Gastrocnemius medialis (tissue), 4 donors: Measurements from ENCODE around the gene USP24. TPM values are rescaled to one million over a fixed set of nuclear protein-coding genes. Genes with fewer than 3 reads are reported as not detected.

Experiments
- ATAC-seq, 2 donors: fragments of 150-250 bp; one replicate each; pipeline ENCODE4 v1.9.1; 2016
- DNase-seq, 2 donors: peaks; one replicate each; pipeline ENCODE4 v3.0.0-alpha.2; 2019
- H3K27ac ChIP-seq, 4 donors: fragments of 200-600 bp; sonication (generic); 1 replicate in 1 of 4; 2 replicates in 3 of 4; pipeline ENCODE4 v1.5.1; 2016 to 2018; ENCODE audit warnings: mild to moderate bottlenecking in 2 of 4, moderate library complexity in 1 of 4
- H3K27me3 ChIP-seq, 3 donors: fragments of 200-600 bp; sonication (generic) in 2 of 3; 1 replicate in 1 of 3; 2 replicates in 2 of 3; pipeline versions ENCODE4 v1.5.1 to v1.6.0; 2016 to 2019; ENCODE audit warnings: mild to moderate bottlenecking in 1 of 3, moderate library complexity in 1 of 3
- H3K36me3 ChIP-seq, 2 donors: fragments of 200-600 bp; sonication (generic) in 1 of 2; one replicate each; pipeline ENCODE4 v1.5.1; 2017 to 2018
- H3K4me1 ChIP-seq, 2 donors: fragments of 200-600 bp; sonication (generic) in 1 of 2; one replicate each; pipeline ENCODE4 v1.5.1; 2016 to 2017; ENCODE audit warnings: mild to moderate bottlenecking in 2 of 2
- H3K4me3 ChIP-seq, 4 donors: fragments of 200-600 bp; sonication (generic) in 3 of 4; 1 replicate in 1 of 4; 2 replicates in 3 of 4; pipeline ENCODE4 v1.5.1; 2016 to 2019; ENCODE audit warnings: mild to moderate bottlenecking in 2 of 4
- H3K9me3 ChIP-seq, 3 donors: fragments of 200-600 bp; sonication (generic) in 2 of 3; 1 replicate in 1 of 3; 2 replicates in 2 of 3; pipeline ENCODE4 v1.5.1; 2016 to 2019
- POLR2A ChIP-seq, 2 donors: fragments of 450-650 bp; IDR thresholded peaks; one replicate each; pipeline ENCODE4 v1.6.1; 2017; ENCODE audit warnings: antibody characterized with exemption in 2 of 2, mild to moderate bottlenecking in 2 of 2, moderate library complexity in 2 of 2
- in situ Hi-C, 4 donors: fragments of 200-750 bp; cut with MboI; loops; one replicate each; pipeline versions ENCODE4 v1.15.0 to v1.8.0; 2017; ENCODE audit warnings: low sequenced_read_pairs in 4 of 4
- intact Hi-C: fragments of 100-400 bp; cut with DNase I; formaldehyde crosslinking; loops from one replicate; pipeline ENCODE4 v1.15.1; 2023; ENCODE audit warnings: low total_unique reads
- total RNA-seq, 4 donors: library from RNA; depleted of rRNA; stranded (reverse); fragments of >200 nt; gene quantifications; one replicate each; pipeline versions ENCODE4 v1.1.0 to v1.2.3, GENCODE V29; 2016
- TF ChIP-seq, protein P1 (sequence below), 5 experiments: fragments of 450-650 bp in 3 of 5; fragments of 200-600 bp in 2 of 5; sonication (generic) in 2 of 5; IDR thresholded peaks in 4 of 5; conservative IDR thresholded peaks in 1 of 5; 1 replicate in 4 of 5; 2 replicates in 1 of 5; pipeline ENCODE4 v1.5.1; 2016 to 2019; ENCODE audit warnings: antibody characterized with exemption in 5 of 5, mild to moderate bottlenecking in 3 of 5, moderate library complexity in 3 of 5

Gene USP24
- total RNA-seq, 4 donors from 2014 or later, result 77.3 to 102 (median 90.8) TPM

DNA sequence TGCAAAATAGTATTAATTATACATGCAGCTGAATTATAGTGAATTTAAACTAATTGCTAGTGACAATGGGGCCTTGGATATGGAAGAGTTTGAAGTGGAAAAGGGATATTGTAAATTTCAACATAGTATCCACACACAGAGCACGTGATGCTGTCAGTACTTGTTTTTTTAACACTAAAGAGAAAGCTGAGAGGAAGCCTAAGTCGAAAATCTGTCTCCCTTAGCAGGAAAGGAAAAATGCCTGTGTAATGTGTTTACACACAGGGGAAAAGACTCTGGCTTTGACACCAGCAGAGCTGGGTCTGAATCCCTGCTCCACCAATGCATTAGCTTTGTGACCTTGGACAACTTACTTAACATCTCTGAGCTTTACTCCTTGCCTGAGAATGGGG is 133.3 kb downstream of the USP24 start:
- ATAC-seq (no peak), DNase-seq (no peak)
- TF ChIP-seq, protein P1, sequence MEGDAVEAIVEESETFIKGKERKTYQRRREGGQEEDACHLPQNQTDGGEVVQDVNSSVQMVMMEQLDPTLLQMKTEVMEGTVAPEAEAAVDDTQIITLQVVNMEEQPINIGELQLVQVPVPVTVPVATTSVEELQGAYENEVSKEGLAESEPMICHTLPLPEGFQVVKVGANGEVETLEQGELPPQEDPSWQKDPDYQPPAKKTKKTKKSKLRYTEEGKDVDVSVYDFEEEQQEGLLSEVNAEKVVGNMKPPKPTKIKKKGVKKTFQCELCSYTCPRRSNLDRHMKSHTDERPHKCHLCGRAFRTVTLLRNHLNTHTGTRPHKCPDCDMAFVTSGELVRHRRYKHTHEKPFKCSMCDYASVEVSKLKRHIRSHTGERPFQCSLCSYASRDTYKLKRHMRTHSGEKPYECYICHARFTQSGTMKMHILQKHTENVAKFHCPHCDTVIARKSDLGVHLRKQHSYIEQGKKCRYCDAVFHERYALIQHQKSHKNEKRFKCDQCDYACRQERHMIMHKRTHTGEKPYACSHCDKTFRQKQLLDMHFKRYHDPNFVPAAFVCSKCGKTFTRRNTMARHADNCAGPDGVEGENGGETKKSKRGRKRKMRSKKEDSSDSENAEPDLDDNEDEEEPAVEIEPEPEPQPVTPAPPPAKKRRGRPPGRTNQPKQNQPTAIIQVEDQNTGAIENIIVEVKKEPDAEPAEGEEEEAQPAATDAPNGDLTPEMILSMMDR (IDR thresholded peaks at IDR 0.05 in 4 of 5, conservative IDR thresholded peaks at IDR 0.05 in 1 of 5), result no peak
- TF ChIP-seq POLR2A (IDR thresholded peaks at IDR 0.05), result no peak
- no peaks in the 10 kb centered on the region for H3K9me3 ChIP-seq
- no peak overlapping the region for H3K4me3 ChIP-seq
- H3K36me3 ChIP-seq, result peaks cover 5 to 100% of the 10 kb centered on the region in 2 donors
- intact Hi-C loops, result no loop called here
- in situ Hi-C loops, result no loop called here
- H3K27ac ChIP-seq, result no peak overlapping the region
- no peaks in the 10 kb centered on the region for H3K27me3 ChIP-seq
- H3K4me1 ChIP-seq, result no peaks in the 10 kb centered on the region

DNA sequence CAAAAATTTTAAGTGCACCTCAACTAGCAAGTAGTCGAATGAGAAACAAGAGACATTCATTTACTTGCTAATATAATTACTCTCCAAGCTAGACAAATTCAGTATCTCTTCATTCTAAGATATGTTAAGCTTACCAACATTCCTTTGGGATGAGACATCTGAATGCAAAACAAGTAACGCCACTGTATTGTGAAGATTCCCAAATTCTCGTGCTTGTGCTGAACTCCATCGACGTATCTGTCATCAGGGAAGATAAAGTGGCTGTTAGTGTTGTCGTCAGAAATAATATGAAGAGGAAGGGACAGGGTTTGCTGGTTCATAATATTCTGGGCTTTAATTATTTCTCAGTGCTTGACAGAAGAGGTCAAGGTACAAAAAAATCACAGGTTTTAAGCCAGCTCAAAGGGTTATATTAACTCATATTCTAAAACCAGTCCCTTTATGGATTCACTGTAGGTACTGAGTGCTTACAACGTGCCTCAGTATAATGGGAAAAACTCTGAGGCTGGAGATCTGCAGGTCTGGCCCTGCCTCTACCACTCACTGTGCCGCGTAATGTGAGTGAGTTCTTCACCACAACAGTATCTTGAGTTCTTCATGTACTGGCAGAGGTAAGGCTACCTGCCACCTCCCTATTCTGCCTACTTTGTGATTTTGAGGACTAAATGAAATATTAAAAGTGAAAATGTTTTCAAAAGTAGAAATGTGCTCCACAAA is 133.8 kb downstream of the USP24 start:
- ATAC-seq (no peak), DNase-seq (no peak)
- in situ Hi-C loops (no loop called here), intact Hi-C loops (no loop called here)
- Histone ChIP-seq H3K36me3 (peaks cover 5 to 100% of the 10 kb centered on the region in 2 donors), H3K27me3 (no peaks in the 10 kb centered on the region), H3K4me1 (no peaks in the 10 kb centered on the region), H3K4me3 (no peak overlapping the region), H3K9me3 (no peaks in the 10 kb centered on the region), H3K27ac (no peak overlapping the region)
- TF ChIP-seq, protein P1 (IDR thresholded peaks at IDR 0.05 in 4 of 5, conservative IDR thresholded peaks at IDR 0.05 in 1 of 5), result no peak
- TF ChIP-seq POLR2A (IDR thresholded peaks at IDR 0.05), result no peak

DNA sequence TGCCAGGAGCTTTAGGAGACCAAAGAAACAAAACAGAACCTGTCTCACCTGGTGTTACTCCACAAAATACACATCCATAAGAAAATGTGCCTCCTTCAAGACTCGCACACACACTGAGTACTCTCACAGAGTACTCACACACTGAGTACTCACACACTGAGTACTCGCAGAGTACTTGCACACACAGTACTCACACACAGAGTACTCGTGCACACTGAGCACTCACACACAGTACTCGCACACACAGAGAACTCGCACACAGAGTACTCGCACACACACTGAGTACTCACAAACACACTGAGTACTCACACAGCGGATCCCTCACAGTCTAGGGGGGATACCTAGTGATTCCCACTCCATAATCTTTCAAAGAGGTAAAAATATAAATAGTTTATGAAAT is 135.5 kb downstream of the USP24 start:
- DNase-seq, result no peak
- H3K4me3 ChIP-seq, result no peak overlapping the region
- H3K36me3 ChIP-seq, result peaks cover 0 to 98% of the 10 kb centered on the region in 2 donors
- TF ChIP-seq, protein P1 (IDR thresholded peaks at IDR 0.05 in 4 of 5, conservative IDR thresholded peaks at IDR 0.05 in 1 of 5), result no peak
- TF ChIP-seq POLR2A (IDR thresholded peaks at IDR 0.05), result no peak
- no peaks in the 10 kb centered on the region for H3K27me3 ChIP-seq
- ATAC-seq, result no peak
- H3K27ac ChIP-seq, result no peak overlapping the region
- H3K4me1 ChIP-seq, result no peaks in the 10 kb centered on the region
- intact Hi-C loops (no loop called here), in situ Hi-C loops (no loop called here)
- no peaks in the 10 kb centered on the region for H3K9me3 ChIP-seq

DNA sequence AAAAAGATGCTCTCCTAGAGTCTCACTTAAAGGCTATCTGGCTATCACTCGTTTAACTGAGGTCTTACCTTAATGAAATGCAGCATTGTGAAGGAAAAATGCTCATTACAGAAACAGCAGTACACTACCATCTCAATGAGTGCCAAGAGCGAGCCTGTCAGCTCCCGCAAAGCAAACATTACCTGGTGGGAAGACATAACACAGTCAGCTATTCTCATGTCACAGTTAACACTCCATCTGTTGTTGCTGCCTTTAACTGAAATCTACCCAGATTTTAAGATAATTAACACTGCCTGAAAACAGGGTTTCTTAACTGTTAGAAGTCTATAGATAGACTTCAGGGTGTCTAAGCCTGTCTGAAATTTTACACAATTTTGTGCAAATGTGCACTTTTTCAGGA is 136.7 kb downstream of the USP24 start:
- H3K27me3 ChIP-seq, result no peaks in the 10 kb centered on the region
- H3K27ac ChIP-seq, result no peak overlapping the region
- in situ Hi-C loops, result no loop called here
- no peak for ATAC-seq
- no peak for DNase-seq
- peaks cover 0 to 4% of the 10 kb centered on the region in 2 donors for H3K4me1 ChIP-seq
- no peak overlapping the region for H3K4me3 ChIP-seq
- no peak for TF ChIP-seq POLR2A (IDR thresholded peaks at IDR 0.05)
- TF ChIP-seq, protein P1 (IDR thresholded peaks at IDR 0.05 in 4 of 5, conservative IDR thresholded peaks at IDR 0.05 in 1 of 5), result no peak
- no peaks in the 10 kb centered on the region for H3K9me3 ChIP-seq
- H3K36me3 ChIP-seq, result peaks cover 0 to 98% of the 10 kb centered on the region in 2 donors
- intact Hi-C loops, result no loop called here

DNA sequence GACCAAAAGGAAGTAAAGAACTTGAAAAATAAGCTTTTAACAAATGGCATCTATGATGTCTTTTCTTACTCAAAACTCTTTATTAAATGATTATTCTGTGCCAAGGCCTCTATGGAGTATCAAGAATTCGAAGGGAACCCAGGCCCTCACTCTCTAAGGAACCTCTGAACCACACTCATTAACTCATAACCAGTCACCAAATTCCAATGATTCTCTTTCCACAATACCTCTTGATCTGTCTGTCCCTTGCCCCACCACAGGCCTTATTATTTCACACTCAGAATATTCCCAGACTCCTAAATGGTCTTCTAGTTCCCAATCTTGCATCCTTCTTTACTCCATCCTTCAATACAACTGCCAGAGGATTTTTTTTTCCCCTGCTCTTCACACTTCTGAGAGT is 138.8 kb downstream of the USP24 start:
- in situ Hi-C loops, result no loop called here
- H3K36me3 ChIP-seq, result peaks cover 0 to 98% of the 10 kb centered on the region in 2 donors

More for the DNA sequence above, 138.8 kb downstream of the USP24 start:
- no peak overlapping the region for H3K4me3 ChIP-seq
- no peak overlapping the region for H3K27ac ChIP-seq
- H3K4me1 ChIP-seq, result peaks cover 0 to 5% of the 10 kb centered on the region in 2 donors
- ATAC-seq (no peak), DNase-seq (no peak)
- no peaks in the 10 kb centered on the region for H3K9me3 ChIP-seq
- intact Hi-C loops, result no loop called here
- TF ChIP-seq, protein P1 (IDR thresholded peaks at IDR 0.05 in 4 of 5, conservative IDR thresholded peaks at IDR 0.05 in 1 of 5), result no peak
- TF ChIP-seq POLR2A (IDR thresholded peaks at IDR 0.05), result no peak
- H3K27me3 ChIP-seq, result no peaks in the 10 kb centered on the region
